ENCODE results near the gene NLGN1.

The NLGN1 gene

DNA sequence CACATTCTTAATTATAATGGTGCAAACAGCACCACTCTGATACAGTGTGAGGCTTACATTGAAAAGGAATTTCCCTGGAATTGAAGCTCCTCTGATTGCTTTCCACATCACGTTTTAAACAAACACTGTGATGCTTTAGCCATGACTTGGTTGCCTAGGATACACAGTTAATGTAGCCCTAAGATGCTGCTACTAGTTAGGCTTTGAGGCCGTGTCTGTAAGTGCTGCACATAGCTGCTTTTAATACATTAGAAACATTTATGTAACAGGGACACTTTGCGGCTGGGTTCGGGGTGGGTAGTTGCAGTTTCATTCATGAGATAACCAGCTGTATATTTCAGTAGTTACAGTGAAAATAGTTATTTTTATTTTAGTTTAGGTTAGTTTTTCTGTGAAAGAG lies 334.7 kb downstream of the NLGN1 start:
- no peak overlapping the region for H3K27ac ChIP-seq (ENCODE audit: low read depth, low read length)
- H3K9ac ChIP-seq (ENCODE audit: low read length), result no peak overlapping the region
- no peak overlapping the region for H3K4me3 ChIP-seq (ENCODE audit: low read depth in 1 of 2, low read length in 2 of 2)

DNA sequence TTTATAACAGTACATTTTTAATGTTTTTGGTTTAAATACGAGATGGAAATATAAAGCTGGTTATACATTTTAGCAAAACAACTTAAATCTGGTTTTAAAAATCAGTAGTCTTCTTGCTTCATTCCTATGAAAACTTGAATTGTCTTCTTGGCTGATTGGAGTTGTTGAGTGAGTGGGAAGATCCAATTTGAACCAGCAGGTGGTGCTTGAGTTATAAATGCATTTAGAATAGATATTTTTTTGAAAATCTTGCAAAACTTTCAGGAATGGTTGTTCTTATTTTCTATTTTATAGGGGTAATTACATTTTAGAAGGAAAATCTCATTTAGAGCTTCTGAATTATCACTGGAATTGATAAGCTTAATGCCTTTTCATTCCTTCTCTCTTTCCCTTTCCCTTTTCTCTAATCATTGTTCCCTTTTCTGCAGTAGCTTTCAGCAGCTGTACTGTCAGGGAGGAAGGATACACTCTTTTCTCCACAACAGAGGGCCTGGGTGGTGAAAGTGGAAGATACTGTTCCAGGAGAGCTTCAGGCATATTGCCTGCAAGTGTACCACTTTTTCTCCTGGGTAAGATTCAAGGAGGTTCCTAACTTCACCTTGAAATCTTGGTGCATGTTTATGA lies 335.6 kb downstream of the NLGN1 start:
- H3K36me3 ChIP-seq (ENCODE audit: insufficient read depth, low read length), result no peaks in the 10 kb centered on the region
- H3K4me3 ChIP-seq (ENCODE audit: low read depth in 1 of 2, low read length in 2 of 2), result no peak overlapping the region
- H3K27me3 ChIP-seq (ENCODE audit: control insufficient read depth in 1 of 2, insufficient read depth in 2 of 2, low read length in 2 of 2), result no peaks in the 10 kb centered on the region
- no peak overlapping the region for H3K27ac ChIP-seq (ENCODE audit: low read depth, low read length)
- no peaks in the 10 kb centered on the region for H3K9me3 ChIP-seq (ENCODE audit: low read length)
- H3K9ac ChIP-seq (ENCODE audit: low read length), result no peak overlapping the region
- H3K4me1 ChIP-seq (ENCODE audit: insufficient read depth, low read length), result no peaks in the 10 kb centered on the region

More for the DNA sequence above, 334.7 kb downstream of the NLGN1 start:
- H3K27me3 ChIP-seq (ENCODE audit: control insufficient read depth in 1 of 2, insufficient read depth in 2 of 2, low read length in 2 of 2), result no peaks in the 10 kb centered on the region
- H3K9me3 ChIP-seq (ENCODE audit: low read length), result no peaks in the 10 kb centered on the region
- no peaks in the 10 kb centered on the region for H3K4me1 ChIP-seq (ENCODE audit: insufficient read depth, low read length)
- no peaks in the 10 kb centered on the region for H3K36me3 ChIP-seq (ENCODE audit: insufficient read depth, low read length)

DNA sequence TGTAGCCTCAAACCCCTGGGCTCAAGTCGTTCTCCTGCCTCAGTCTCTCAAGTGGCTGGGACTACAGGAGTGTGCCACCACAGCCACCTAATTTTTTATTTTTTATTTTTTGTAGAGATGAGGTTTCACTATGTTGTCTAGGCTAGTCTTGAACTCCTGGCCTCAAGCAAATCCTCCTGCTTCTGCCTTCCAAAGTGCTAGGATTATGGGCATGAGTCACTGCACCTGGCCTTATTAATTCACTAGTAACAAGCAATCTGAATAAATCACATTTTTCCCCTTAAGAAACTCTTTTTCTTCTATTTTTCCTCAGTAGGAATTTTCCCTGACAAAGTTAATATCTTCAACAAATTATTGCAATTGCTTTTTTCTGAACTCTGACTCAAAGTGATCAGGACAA lies 336.9 kb downstream of the NLGN1 start:
- Histone ChIP-seq H3K27me3 (ENCODE audit: control insufficient read depth in 1 of 2, insufficient read depth in 2 of 2, low read length in 2 of 2) (no peaks in the 10 kb centered on the region), H3K9ac (ENCODE audit: low read length) (no peak overlapping the region), H3K9me3 (ENCODE audit: low read length) (no peaks in the 10 kb centered on the region), H3K4me3 (ENCODE audit: low read depth in 1 of 2, low read length in 2 of 2) (no peak overlapping the region), H3K4me1 (ENCODE audit: insufficient read depth, low read length) (no peaks in the 10 kb centered on the region), H3K36me3 (ENCODE audit: insufficient read depth, low read length) (no peaks in the 10 kb centered on the region), H3K27ac (ENCODE audit: low read depth, low read length) (no peak overlapping the region)

DNA sequence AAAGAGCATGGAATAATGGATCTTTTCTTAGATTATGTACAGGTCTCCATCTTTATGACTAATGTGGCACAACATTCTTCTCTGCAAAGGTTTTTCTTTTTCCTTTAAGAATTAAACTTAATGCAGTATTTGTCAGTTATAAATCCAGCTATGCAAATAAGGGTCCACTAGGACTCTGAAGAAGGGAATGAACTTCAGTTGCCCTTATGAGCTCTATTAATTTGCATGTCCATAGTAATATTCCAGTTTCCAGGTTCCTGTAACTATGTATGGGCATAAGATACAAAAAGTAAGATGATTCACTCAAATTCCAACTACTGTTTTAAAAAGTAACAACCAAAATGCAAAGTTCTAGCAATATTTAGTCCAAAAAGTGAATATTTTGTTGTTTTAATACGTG lies 337.4 kb downstream of the NLGN1 start:
- no peak overlapping the region for H3K4me3 ChIP-seq (ENCODE audit: low read depth in 1 of 2, low read length in 2 of 2)
- H3K27ac ChIP-seq (ENCODE audit: low read depth, low read length), result no peak overlapping the region
- no peaks in the 10 kb centered on the region for H3K36me3 ChIP-seq (ENCODE audit: insufficient read depth, low read length)
- H3K4me1 ChIP-seq (ENCODE audit: insufficient read depth, low read length), result no peaks in the 10 kb centered on the region
- H3K9me3 ChIP-seq (ENCODE audit: low read length), result no peaks in the 10 kb centered on the region
- H3K27me3 ChIP-seq (ENCODE audit: control insufficient read depth in 1 of 2, insufficient read depth in 2 of 2, low read length in 2 of 2), result no peaks in the 10 kb centered on the region
- H3K9ac ChIP-seq (ENCODE audit: low read length), result no peak overlapping the region

DNA sequence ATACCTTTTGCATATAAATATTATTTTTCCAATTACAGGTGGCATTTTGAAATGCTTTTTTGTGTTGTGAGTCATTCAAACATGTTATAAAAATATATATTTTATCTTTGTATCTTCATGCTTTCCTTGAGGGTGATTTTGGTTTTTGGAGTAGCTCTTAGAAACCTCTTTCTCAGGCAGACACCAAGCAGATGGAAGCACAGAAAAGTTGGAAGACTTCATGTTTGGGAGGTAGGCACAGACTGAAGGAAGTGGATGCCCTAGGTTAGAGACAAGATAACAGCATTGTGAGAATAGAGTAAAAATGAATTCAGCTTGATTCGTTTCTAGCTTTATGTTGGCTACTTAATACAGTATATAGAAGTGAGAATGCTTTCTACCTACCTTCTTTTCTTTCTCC lies 338.3 kb downstream of the NLGN1 start:
- H3K4me1 ChIP-seq (ENCODE audit: insufficient read depth, low read length), result no peaks in the 10 kb centered on the region
- H3K27me3 ChIP-seq (ENCODE audit: control insufficient read depth in 1 of 2, insufficient read depth in 2 of 2, low read length in 2 of 2), result no peaks in the 10 kb centered on the region
- no peaks in the 10 kb centered on the region for H3K36me3 ChIP-seq (ENCODE audit: insufficient read depth, low read length)
- H3K27ac ChIP-seq (ENCODE audit: low read depth, low read length), result no peak overlapping the region
- no peaks in the 10 kb centered on the region for H3K9me3 ChIP-seq (ENCODE audit: low read length)
- no peak overlapping the region for H3K4me3 ChIP-seq (ENCODE audit: low read depth in 1 of 2, low read length in 2 of 2)
- H3K9ac ChIP-seq (ENCODE audit: low read length), result no peak overlapping the region

DNA sequence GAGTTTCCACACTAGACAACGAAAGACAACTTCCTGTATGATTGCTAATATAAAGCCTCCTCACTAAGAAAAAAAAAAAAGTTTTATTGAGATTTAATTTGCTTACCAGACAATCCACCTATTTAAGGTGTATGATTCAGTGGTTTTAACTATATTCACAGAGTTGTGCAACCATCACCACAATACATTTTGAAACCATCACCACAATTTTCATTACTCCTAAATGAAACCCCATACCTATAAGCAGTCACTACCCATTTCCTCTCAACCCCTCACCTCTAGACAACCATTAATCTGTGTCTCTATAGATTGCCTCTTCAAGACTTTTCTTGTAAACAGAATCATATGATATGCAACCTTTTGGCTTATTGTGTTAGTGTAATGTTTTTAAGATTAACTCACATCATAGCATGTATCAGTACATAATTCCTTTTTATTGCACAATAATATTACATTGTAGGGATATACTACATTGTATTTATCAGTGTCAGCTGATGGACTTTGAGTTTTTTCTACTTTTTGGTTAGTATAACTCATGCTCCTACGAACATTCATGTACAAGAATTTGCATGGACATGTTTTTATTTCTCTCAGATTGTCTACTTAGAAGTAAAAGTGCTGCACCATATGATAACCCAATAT lies 339.7 kb downstream of the NLGN1 start:
- no peak overlapping the region for H3K27ac ChIP-seq (ENCODE audit: low read depth, low read length)
- no peak overlapping the region for H3K4me3 ChIP-seq (ENCODE audit: low read depth in 1 of 2, low read length in 2 of 2)
- H3K4me1 ChIP-seq (ENCODE audit: insufficient read depth, low read length), result no peaks in the 10 kb centered on the region
- H3K9me3 ChIP-seq (ENCODE audit: low read length), result no peaks in the 10 kb centered on the region
- H3K9ac ChIP-seq (ENCODE audit: low read length), result no peak overlapping the region
- no peaks in the 10 kb centered on the region for H3K36me3 ChIP-seq (ENCODE audit: insufficient read depth, low read length)
- no peaks in the 10 kb centered on the region for H3K27me3 ChIP-seq (ENCODE audit: control insufficient read depth in 1 of 2, insufficient read depth in 2 of 2, low read length in 2 of 2)

DNA sequence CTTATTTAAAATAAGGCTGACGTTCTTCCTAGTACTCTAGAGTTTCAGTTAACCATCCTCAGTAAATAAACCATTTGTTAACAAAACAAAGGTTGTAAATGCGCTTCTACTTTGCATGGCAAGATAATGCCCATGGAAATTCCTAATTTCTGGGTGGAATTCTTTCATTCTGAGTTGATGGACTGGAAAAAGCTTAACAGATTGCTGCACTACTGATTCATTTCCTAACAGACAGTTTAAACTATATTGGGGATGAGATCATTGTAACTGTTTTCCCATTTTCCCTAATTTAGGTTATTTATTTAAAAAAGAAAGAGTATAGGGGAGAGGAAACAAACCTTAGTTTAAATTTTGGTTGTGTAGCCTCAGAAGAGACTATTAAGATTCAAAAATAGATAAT lies 342.2 kb downstream of the NLGN1 start:
- H3K4me3 ChIP-seq (ENCODE audit: low read depth in 1 of 2, low read length in 2 of 2), result no peak overlapping the region
- H3K36me3 ChIP-seq (ENCODE audit: insufficient read depth, low read length), result no peaks in the 10 kb centered on the region
- H3K27me3 ChIP-seq (ENCODE audit: control insufficient read depth in 1 of 2, insufficient read depth in 2 of 2, low read length in 2 of 2), result no peaks in the 10 kb centered on the region

DNA sequence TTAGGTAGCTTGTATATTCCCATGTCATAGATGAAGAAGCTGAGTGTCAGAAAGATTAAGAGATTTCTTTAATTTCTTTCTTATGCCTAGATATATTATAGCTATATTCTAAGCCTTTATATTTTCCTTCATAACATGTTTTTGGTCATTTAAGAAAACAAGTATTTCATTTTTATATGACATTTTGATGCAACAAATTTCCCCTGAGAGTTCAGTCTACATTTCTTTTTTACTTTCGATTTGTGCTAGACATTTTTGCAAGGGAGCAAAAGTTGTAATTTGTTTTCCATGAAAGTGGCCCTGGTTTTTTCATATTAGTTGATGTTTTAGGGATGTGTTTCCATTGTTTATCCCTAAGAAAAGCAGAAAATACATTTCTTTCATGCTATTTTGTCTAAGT lies 344.9 kb downstream of the NLGN1 start:
- Histone ChIP-seq H3K9me3 (ENCODE audit: low read length) (no peaks in the 10 kb centered on the region), H3K36me3 (ENCODE audit: insufficient read depth, low read length) (no peaks in the 10 kb centered on the region), H3K9ac (ENCODE audit: low read length) (no peak overlapping the region), H3K27ac (ENCODE audit: low read depth, low read length) (no peak overlapping the region), H3K4me1 (ENCODE audit: insufficient read depth, low read length) (no peaks in the 10 kb centered on the region), H3K27me3 (ENCODE audit: control insufficient read depth in 1 of 2, insufficient read depth in 2 of 2, low read length in 2 of 2) (no peaks in the 10 kb centered on the region), H3K4me3 (ENCODE audit: low read depth in 1 of 2, low read length in 2 of 2) (no peak overlapping the region)

More for the DNA sequence above, 342.2 kb downstream of the NLGN1 start:
- H3K9ac ChIP-seq (ENCODE audit: low read length), result no peak overlapping the region
- H3K9me3 ChIP-seq (ENCODE audit: low read length), result no peaks in the 10 kb centered on the region
- no peak overlapping the region for H3K27ac ChIP-seq (ENCODE audit: low read depth, low read length)
- no peaks in the 10 kb centered on the region for H3K4me1 ChIP-seq (ENCODE audit: insufficient read depth, low read length)

DNA sequence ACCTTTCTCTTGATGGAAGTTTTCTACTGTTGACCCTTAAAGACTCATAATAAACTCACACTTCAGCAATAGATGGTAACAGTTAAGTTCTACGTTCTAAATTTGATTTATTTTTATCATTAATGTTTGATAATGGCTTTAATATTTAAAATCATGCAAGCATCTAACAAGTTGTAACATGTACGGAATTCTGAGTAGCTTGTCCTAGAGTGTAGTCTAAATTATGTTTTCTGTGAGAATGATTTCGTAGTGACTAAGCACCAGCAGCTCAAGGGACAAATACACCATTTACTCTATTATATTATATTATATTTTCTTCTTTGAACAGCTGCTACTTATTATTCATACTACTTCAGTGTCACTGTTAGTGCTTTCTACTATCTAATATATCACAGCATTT lies 345.6 kb downstream of the NLGN1 start:
- no peaks in the 10 kb centered on the region for H3K27me3 ChIP-seq (ENCODE audit: control insufficient read depth in 1 of 2, insufficient read depth in 2 of 2, low read length in 2 of 2)
- no peaks in the 10 kb centered on the region for H3K36me3 ChIP-seq (ENCODE audit: insufficient read depth, low read length)
- H3K4me3 ChIP-seq (ENCODE audit: low read depth in 1 of 2, low read length in 2 of 2), result no peak overlapping the region
- no peak overlapping the region for H3K27ac ChIP-seq (ENCODE audit: low read depth, low read length)
- no peaks in the 10 kb centered on the region for H3K9me3 ChIP-seq (ENCODE audit: low read length)
- H3K9ac ChIP-seq (ENCODE audit: low read length), result no peak overlapping the region
- no peaks in the 10 kb centered on the region for H3K4me1 ChIP-seq (ENCODE audit: insufficient read depth, low read length)

DNA sequence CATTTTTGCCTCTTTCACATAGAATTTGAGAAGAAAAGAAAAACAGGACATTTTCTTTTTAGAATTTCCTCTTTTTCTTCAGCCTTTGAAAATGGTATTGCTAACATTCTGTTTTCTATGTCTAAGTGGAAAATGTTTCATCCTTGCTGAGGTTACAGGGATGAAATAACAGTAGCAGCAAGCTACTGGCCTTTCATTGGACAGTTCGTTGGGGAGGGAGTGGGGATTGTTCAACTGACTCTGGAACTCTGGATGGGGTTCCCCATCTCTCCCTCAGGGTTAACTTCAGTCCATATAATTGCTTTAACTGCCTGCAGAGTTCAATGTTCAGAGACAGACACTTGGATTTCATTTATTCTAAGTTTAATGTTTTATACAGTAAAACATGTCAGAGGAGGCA lies 346.0 kb downstream of the NLGN1 start:
- no peaks in the 10 kb centered on the region for H3K36me3 ChIP-seq (ENCODE audit: insufficient read depth, low read length)
- no peaks in the 10 kb centered on the region for H3K9me3 ChIP-seq (ENCODE audit: low read length)
- H3K27me3 ChIP-seq (ENCODE audit: control insufficient read depth in 1 of 2, insufficient read depth in 2 of 2, low read length in 2 of 2), result no peaks in the 10 kb centered on the region
- no peaks in the 10 kb centered on the region for H3K4me1 ChIP-seq (ENCODE audit: insufficient read depth, low read length)
- no peak overlapping the region for H3K4me3 ChIP-seq (ENCODE audit: low read depth in 1 of 2, low read length in 2 of 2)
- H3K9ac ChIP-seq (ENCODE audit: low read length), result no peak overlapping the region
- no peak overlapping the region for H3K27ac ChIP-seq (ENCODE audit: low read depth, low read length)

DNA sequence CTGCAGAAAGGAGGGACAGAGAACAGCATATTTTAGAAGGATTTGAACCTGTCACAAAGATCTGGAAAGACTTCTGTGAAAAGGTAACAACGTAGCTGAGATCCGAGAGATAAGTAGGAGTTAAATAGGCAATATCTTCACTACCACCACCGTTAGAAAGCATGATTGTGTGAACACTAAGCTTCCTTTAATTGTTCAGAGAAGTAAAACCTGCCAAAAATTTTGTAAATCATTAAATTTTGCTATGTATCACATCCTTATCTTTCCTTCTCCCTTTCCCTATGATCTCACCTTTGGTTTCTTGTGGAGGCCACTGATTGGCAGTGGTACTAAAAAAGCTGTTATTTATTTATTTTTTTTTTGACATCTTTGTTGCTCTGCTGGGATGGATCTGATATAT lies 346.9 kb downstream of the NLGN1 start:
- no peaks in the 10 kb centered on the region for H3K36me3 ChIP-seq (ENCODE audit: insufficient read depth, low read length)
- no peaks in the 10 kb centered on the region for H3K4me1 ChIP-seq (ENCODE audit: insufficient read depth, low read length)
- no peak overlapping the region for H3K27ac ChIP-seq (ENCODE audit: low read depth, low read length)
- H3K9me3 ChIP-seq (ENCODE audit: low read length), result no peaks in the 10 kb centered on the region
- no peak overlapping the region for H3K4me3 ChIP-seq (ENCODE audit: low read depth in 1 of 2, low read length in 2 of 2)
- no peak overlapping the region for H3K9ac ChIP-seq (ENCODE audit: low read length)
- no peaks in the 10 kb centered on the region for H3K27me3 ChIP-seq (ENCODE audit: control insufficient read depth in 1 of 2, insufficient read depth in 2 of 2, low read length in 2 of 2)

DNA sequence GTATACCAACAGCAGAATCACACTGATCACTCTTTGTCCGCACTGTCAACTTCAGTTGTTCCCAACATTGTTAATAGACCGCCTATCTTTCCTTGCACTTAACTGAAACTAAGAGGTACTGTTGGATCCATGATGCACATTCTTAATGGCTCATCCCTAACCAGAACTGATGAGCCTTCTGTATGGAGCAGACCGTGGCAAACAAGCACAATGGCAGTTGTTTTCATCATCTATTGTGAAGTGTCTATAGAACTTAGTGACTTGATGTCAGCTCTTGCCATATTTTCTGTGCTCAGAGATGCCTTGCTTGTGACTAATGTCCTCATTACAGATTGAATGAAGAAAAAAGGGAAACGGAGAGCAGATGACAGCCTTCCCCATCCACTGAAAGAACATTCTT lies 347.4 kb downstream of the NLGN1 start:
- no peak overlapping the region for H3K9ac ChIP-seq (ENCODE audit: low read length)
- no peaks in the 10 kb centered on the region for H3K4me1 ChIP-seq (ENCODE audit: insufficient read depth, low read length)
- no peak overlapping the region for H3K4me3 ChIP-seq (ENCODE audit: low read depth in 1 of 2, low read length in 2 of 2)
- H3K27me3 ChIP-seq (ENCODE audit: control insufficient read depth in 1 of 2, insufficient read depth in 2 of 2, low read length in 2 of 2), result no peaks in the 10 kb centered on the region
- no peaks in the 10 kb centered on the region for H3K36me3 ChIP-seq (ENCODE audit: insufficient read depth, low read length)
- no peaks in the 10 kb centered on the region for H3K9me3 ChIP-seq (ENCODE audit: low read length)
- no peak overlapping the region for H3K27ac ChIP-seq (ENCODE audit: low read depth, low read length)

Data from muscle layer of colon (tissue), 2 donors.